ENCODE data around the gene SH2D5.

The SH2D5 gene

GRCh38 chr1:20701847-20702246 is 30.7 kb downstream of the SH2D5 start:
- Histone ChIP-seq H3K9me3 (ENCODE audit: severe bottlenecking) (no peaks in the 10 kb centered on the region), H3K27ac (ENCODE audit: poor library complexity, severe bottlenecking) (no peak overlapping the region), H3K27me3 (ENCODE audit: insufficient read depth, poor library complexity, severe bottlenecking) (no peaks in the 10 kb centered on the region), H3K4me3 (ENCODE audit: severe bottlenecking) (no peak overlapping the region), H3K4me1 (ENCODE audit: insufficient read depth, poor library complexity, severe bottlenecking) (peaks cover 16% of the 10 kb centered on the region), H3K36me3 (ENCODE audit: low read depth) (no peaks in the 10 kb centered on the region)
- TF ChIP-seq CTCF (IDR thresholded peaks at IDR 0.05; ENCODE audit: poor library complexity, severe bottlenecking) = no peak
- no peak for ATAC-seq (ENCODE audit: low read depth)
- DNase-seq (ENCODE audit: low spot score) = no peak

- no peaks in the 10 kb centered on the region for H3K27me3 ChIP-seq (ENCODE audit: insufficient read depth, poor library complexity, severe bottlenecking)
Measured at GRCh38 chr1:20701446-20701845, 31.1 kb downstream of the SH2D5 start.

GRCh38 chr1:20700636-20701215 is 31.8 kb downstream of the SH2D5 start:
- Histone ChIP-seq H3K27ac (ENCODE audit: poor library complexity, severe bottlenecking) (no peak overlapping the region), H3K27me3 (ENCODE audit: insufficient read depth, poor library complexity, severe bottlenecking) (no peaks in the 10 kb centered on the region), H3K36me3 (ENCODE audit: low read depth) (no peaks in the 10 kb centered on the region), H3K4me1 (ENCODE audit: insufficient read depth, poor library complexity, severe bottlenecking) (peaks cover 16% of the 10 kb centered on the region), H3K9me3 (ENCODE audit: severe bottlenecking) (no peaks in the 10 kb centered on the region), H3K4me3 (ENCODE audit: severe bottlenecking) (no peak overlapping the region)
- DNase-seq (ENCODE audit: low spot score) (no peak), ATAC-seq (ENCODE audit: low read depth) (no peak)
- no peak for TF ChIP-seq CTCF (IDR thresholded peaks at IDR 0.05; ENCODE audit: poor library complexity, severe bottlenecking)

More at GRCh38 chr1:20701446-20701845, 31.1 kb downstream of the SH2D5 start:
- ATAC-seq (ENCODE audit: low read depth) (no peak), DNase-seq (ENCODE audit: low spot score) (no peak)
- Histone ChIP-seq H3K4me3 (ENCODE audit: severe bottlenecking) (no peak overlapping the region), H3K27ac (ENCODE audit: poor library complexity, severe bottlenecking) (no peak overlapping the region), H3K4me1 (ENCODE audit: insufficient read depth, poor library complexity, severe bottlenecking) (peaks cover 16% of the 10 kb centered on the region), H3K9me3 (ENCODE audit: severe bottlenecking) (no peaks in the 10 kb centered on the region), H3K36me3 (ENCODE audit: low read depth) (no peaks in the 10 kb centered on the region)
- no peak for TF ChIP-seq CTCF (IDR thresholded peaks at IDR 0.05; ENCODE audit: poor library complexity, severe bottlenecking)

- H3K4me1 ChIP-seq (ENCODE audit: insufficient read depth, poor library complexity, severe bottlenecking) = peaks cover 16% of the 10 kb centered on the region
- H3K36me3 ChIP-seq (ENCODE audit: low read depth) = no peaks in the 10 kb centered on the region
- no peak for TF ChIP-seq CTCF (IDR thresholded peaks at IDR 0.05; ENCODE audit: poor library complexity, severe bottlenecking)
- DNase-seq (ENCODE audit: low spot score) (no peak), ATAC-seq (ENCODE audit: low read depth) (no peak)
- no peak overlapping the region for H3K4me3 ChIP-seq (ENCODE audit: severe bottlenecking)
- H3K27ac ChIP-seq (ENCODE audit: poor library complexity, severe bottlenecking) = no peak overlapping the region
- no peaks in the 10 kb centered on the region for H3K9me3 ChIP-seq (ENCODE audit: severe bottlenecking)
- H3K27me3 ChIP-seq (ENCODE audit: insufficient read depth, poor library complexity, severe bottlenecking) = no peaks in the 10 kb centered on the region
Measured at GRCh38 chr1:20699558-20699957, 32.9 kb downstream of the SH2D5 start.

- no peaks in the 10 kb centered on the region for H3K9me3 ChIP-seq (ENCODE audit: severe bottlenecking)
- no peaks in the 10 kb centered on the region for H3K36me3 ChIP-seq (ENCODE audit: low read depth)
- DNase-seq (ENCODE audit: low spot score) (no peak), ATAC-seq (ENCODE audit: low read depth) (peak; percentile 31; the same call in 1 of the 3 replicates)
- H3K4me3 ChIP-seq (ENCODE audit: severe bottlenecking) = no peak overlapping the region
- TF ChIP-seq CTCF (IDR thresholded peaks at IDR 0.05; ENCODE audit: poor library complexity, severe bottlenecking) = no peak
- H3K27ac ChIP-seq (ENCODE audit: poor library complexity, severe bottlenecking) = peak overlapping the region; percentile 57
- no peaks in the 10 kb centered on the region for H3K27me3 ChIP-seq (ENCODE audit: insufficient read depth, poor library complexity, severe bottlenecking)
- H3K4me1 ChIP-seq (ENCODE audit: insufficient read depth, poor library complexity, severe bottlenecking) = peaks cover 16% of the 10 kb centered on the region
Measured at GRCh38 chr1:20698195-20698910, 34.1 kb downstream of the SH2D5 start.

Measured in RWPE2 (cell line).